Measurements from ENCODE around the gene TEP1.

TEP1 gene

GRCh38 chr14:20438664-20439063, 25.4 kb upstream of the TEP1 start:
- Histone ChIP-seq H3K36me3 (ENCODE audit: control insufficient read depth, low read length) (no peaks in the 10 kb centered on the region), H3K4me2 (ENCODE audit: low read length) (no peak overlapping the region), H3K4me1 (ENCODE audit: control insufficient read depth, low read length) (peaks cover 26% of the 10 kb centered on the region), H3K27me3 (ENCODE audit: control insufficient read depth, low read length) (no peaks in the 10 kb centered on the region), H3K9me3 (ENCODE audit: control insufficient read depth, insufficient read depth, low read length) (no peaks in the 10 kb centered on the region), H3K79me2 (ENCODE audit: control insufficient read depth, low read length) (no peaks in the 10 kb centered on the region), H3K27ac (ENCODE audit: low read depth, low read length) (no peak overlapping the region), H3K4me3 (ENCODE audit: low read length) (no peak overlapping the region), H3F3A (ENCODE audit: control insufficient read depth, insufficient read depth) (no peaks in the 10 kb centered on the region), H3K9me2 (replicated peaks; ENCODE audit: control insufficient read depth, low read length) (no peaks in the 10 kb centered on the region), H4K20me1 (ENCODE audit: control insufficient read depth, insufficient read depth, low read depth, low read length) (no peaks in the 10 kb centered on the region)
- TF ChIP-seq CTCF (IDR thresholded peaks at IDR 0.05; ENCODE audit: low read depth, low read length, poor library complexity, severe bottlenecking) = no peak
- no peak for TF ChIP-seq EZH2phosphoT487 (IDR thresholded peaks at IDR 0.05; ENCODE audit: borderline replicate concordance, low read length)

- Histone ChIP-seq H3K9me2 (replicated peaks; ENCODE audit: control insufficient read depth, low read length) (no peaks in the 10 kb centered on the region), H3K9me3 (ENCODE audit: control insufficient read depth, insufficient read depth, low read length) (no peaks in the 10 kb centered on the region), H3K36me3 (ENCODE audit: control insufficient read depth, low read length) (no peaks in the 10 kb centered on the region), H3K4me3 (ENCODE audit: low read length) (no peak overlapping the region), H3K4me2 (ENCODE audit: low read length) (no peak overlapping the region), H3K27me3 (ENCODE audit: control insufficient read depth, low read length) (no peaks in the 10 kb centered on the region), H3F3A (ENCODE audit: control insufficient read depth, insufficient read depth) (no peaks in the 10 kb centered on the region), H3K27ac (ENCODE audit: low read depth, low read length) (no peak overlapping the region), H3K4me1 (ENCODE audit: control insufficient read depth, low read length) (peaks cover 26% of the 10 kb centered on the region), H3K79me2 (ENCODE audit: control insufficient read depth, low read length) (no peaks in the 10 kb centered on the region), H4K20me1 (ENCODE audit: control insufficient read depth, insufficient read depth, low read depth, low read length) (no peaks in the 10 kb centered on the region)
- TF ChIP-seq CTCF (IDR thresholded peaks at IDR 0.05; ENCODE audit: low read depth, low read length, poor library complexity, severe bottlenecking) (no peak), EZH2phosphoT487 (IDR thresholded peaks at IDR 0.05; ENCODE audit: borderline replicate concordance, low read length) (no peak)
Measured at GRCh38 chr14:20436363-20436755, 23.1 kb upstream of the TEP1 start.

- no peaks in the 10 kb centered on the region for H3K27me3 ChIP-seq (ENCODE audit: control insufficient read depth, low read length)
- H3K9me2 ChIP-seq (replicated peaks; ENCODE audit: control insufficient read depth, low read length) = no peaks in the 10 kb centered on the region
- H4K20me1 ChIP-seq (ENCODE audit: control insufficient read depth, insufficient read depth, low read depth, low read length) = no peaks in the 10 kb centered on the region
- no peaks in the 10 kb centered on the region for H3K79me2 ChIP-seq (ENCODE audit: control insufficient read depth, low read length)
- H3K9me3 ChIP-seq (ENCODE audit: control insufficient read depth, insufficient read depth, low read length) = no peaks in the 10 kb centered on the region
- TF ChIP-seq CTCF (IDR thresholded peaks at IDR 0.05; ENCODE audit: low read depth, low read length, poor library complexity, severe bottlenecking) = no peak
- TF ChIP-seq EZH2phosphoT487 (IDR thresholded peaks at IDR 0.05; ENCODE audit: borderline replicate concordance, low read length) = no peak
- no peaks in the 10 kb centered on the region for H3F3A ChIP-seq (ENCODE audit: control insufficient read depth, insufficient read depth)
- H3K4me1 ChIP-seq (ENCODE audit: control insufficient read depth, low read length) = peaks cover 21% of the 10 kb centered on the region
- no peak within 1 kb of the TSS for H3K27ac ChIP-seq (ENCODE audit: low read depth, low read length)
- H3K4me3 ChIP-seq (ENCODE audit: low read length) = no peak within 1 kb of the TSS
- H3K4me2 ChIP-seq (ENCODE audit: low read length) = no peak within 1 kb of the TSS
- H3K36me3 ChIP-seq (ENCODE audit: control insufficient read depth, low read length) = no peaks in the 10 kb centered on the region
Measured at GRCh38 chr14:20435582-20436362, 22.5 kb upstream of the TEP1 start, which contains the start of gene KLHL33. Gene KLHL33 (minus strand): TSS chr14:20436166. CDS start chr14:20435811, 355 bp downstream.

Measured in DOHH2 (cell line).